OCI-LY3 (cell line): ENCODE data around the gene RIOX2.

Experiments used
- CTCF ChIP-seq: fragments of 200-600, 300-600 bp; sonication (generic); IDR thresholded peaks from 2 replicates; pipeline ENCODE4 v1.5.1; 2014; ENCODE audit warnings: antibody characterized with exemption, low read length, low read depth
- EZH2phosphoT487 ChIP-seq: fragments of 200-600 bp; shearing (Covaris generic); IDR thresholded peaks from 2 replicates; pipeline ENCODE4 v1.6.1; 2018; ENCODE audit warnings: antibody characterized with exemption, mixed run types, low read depth

- no peak for TF ChIP-seq CTCF
- TF ChIP-seq EZH2phosphoT487, result no peak
Measured at GRCh38 chr3:97892852-97893251, 79.4 kb downstream of the RIOX2 start.
